NCI-H1436 (cell line): ENCODE results near the gene KIFC1.
"Not testable (repeated sequence)": the region's sequence is repeated elsewhere in the genome, so short reads cannot be mapped to it uniquely, and the experiment has no call there.

ENCODE experiments used
- DNase-seq: peaks from one replicate; lab custom pipeline; 2025; lab: John Stamatoyannopoulos, UW

The KIFC1 gene

GRCh38 chr6:33375143-33375671 is 16.4 kb upstream of the KIFC1 start:
- DNase-seq: no peak

- no peak for DNase-seq
These were observed 14.5 kb upstream of the KIFC1 start for GRCh38 chr6:33377171-33377570.

DNA sequence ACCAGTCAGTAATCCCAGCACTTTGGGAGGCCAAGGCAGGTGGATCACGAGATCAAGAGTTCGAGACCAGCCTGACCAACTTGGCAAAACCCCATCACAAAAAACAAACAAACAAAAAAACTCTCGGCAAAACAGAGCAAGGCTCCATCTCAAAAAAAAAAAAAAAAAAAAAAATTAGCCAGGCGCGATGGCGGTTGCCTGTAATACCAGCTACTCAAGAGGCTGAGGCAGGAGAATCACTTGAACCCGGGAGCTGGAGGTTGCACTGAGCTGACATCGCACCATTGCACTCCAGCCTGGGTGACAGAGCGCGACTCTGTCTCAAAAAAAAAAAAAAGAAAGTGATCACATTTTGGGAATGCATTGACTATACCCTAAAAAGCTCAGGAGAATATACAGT is 12.4 kb upstream of the KIFC1 start:
- DNase-seq: not testable (repeated sequence)

GRCh38 chr6:33380272-33380981 is 11.2 kb upstream of the KIFC1 start:
- DNase-seq: no peak

DNA sequence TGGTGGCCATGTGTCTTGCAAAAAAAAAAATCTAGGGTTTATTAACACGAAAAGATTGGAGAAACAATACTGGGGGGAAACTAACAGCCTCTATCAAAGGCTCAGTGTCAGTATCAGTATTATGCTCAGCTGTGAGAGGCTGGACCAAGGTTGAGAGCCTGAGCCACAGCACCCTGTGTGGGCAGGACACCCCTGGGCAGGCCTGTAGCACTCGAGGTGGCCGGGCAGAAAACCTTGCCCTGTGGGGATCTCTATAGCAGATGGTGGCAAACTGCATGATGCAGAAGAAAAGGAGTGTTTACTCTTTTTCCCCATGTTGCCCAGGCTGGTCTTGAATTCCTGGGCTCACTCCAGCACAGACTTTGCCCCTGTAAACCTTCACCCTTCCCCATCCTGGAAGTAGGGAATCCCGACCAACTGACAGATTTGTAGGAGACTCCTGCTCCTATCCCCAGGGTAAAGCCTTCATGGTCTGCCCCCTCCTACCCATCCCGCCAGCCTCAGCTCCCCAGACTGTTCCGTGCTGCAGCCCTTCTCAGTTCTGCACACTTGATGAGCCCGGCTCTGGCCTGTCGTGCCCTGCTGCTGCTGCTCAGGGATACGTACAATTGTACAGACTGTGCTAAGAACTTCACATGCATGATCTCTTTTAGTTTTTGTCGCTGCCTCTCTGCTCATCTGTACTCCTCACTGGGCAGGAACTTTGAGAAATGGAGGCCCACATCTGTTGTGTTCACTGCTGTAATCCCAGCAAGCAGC is 8.0 kb upstream of the KIFC1 start:
- no peak for DNase-seq

DNA sequence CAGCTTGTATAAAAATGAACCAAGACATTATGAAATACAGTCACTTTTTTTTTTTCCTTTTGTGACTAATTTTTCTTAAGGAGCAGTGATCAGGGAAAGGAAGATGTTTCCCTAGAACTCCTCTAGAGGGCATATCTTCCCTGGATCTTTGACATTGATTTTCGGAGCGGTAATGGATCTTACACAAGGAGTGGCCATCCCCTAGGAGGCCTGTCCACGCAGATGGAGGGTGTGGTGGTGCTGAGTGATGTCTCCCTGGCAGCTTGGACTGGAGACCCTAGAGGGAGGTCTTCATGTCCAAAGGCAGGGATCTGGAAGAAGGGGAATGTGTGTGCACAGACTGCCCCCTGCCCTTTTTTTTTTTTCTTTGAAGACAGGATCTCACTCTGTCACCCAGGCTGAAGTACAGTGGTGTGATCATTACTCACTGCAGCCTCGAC is 7.0 kb upstream of the KIFC1 start:
- no peak for DNase-seq

DNA sequence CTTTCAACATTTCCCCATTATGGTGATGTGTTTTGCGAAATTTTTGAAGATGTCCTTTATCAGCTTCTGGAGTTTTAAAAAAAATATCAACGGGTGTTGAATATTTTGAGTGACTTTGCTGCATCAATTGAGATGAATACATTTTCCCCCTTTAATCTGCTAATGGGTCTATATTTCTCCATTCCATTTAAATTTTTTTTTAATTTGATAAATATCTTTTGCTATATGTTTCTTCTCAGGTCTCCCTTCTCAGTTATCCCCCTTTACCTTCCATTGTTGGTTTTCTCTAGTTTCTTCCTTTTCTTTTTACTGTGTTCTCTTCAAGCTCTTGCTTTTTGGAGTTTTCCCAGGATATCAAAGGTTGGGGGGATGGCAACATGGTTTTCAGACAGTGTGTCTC is 1.4 kb upstream of the KIFC1 start:
- DNase-seq: no peak

- no peak for DNase-seq
These were observed 801 bp upstream of the KIFC1 start for GRCh38 chr6:33390767-33391277.

DNA sequence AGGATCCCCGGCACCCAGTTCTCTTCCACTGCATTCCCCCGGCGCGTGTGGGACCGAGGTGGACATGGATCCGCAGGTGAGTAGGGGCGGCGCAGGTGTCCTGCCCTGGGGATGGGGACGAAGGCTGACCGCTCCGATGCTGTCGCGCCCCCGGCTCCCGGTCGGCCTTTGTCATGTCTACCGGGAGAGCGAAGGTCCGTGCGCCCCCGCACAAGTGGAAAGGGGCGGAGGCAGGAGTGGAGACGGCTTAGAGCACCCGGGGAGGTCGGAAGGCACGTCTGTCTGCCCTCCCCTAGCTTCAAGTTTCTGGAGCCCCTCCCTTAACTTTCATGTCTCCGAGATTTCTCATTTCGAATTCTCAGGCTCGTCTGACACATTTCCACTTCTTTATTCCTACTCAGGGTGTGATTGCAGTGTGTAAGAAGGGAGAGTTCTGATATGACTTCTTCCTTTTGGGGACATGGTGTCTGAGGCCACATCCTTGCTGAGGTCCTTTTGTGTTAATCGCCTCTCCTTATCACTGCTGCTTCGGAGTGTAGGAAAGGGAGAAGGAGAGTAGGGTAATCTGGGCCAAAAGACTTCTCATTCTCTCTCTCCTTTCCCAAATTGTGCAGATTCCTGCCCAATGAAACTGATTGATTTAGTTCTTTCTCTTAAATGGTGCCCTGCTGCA is 435 bp downstream of the KIFC1 start:
- DNase-seq: no peak

GRCh38 chr6:33392595-33392948 is 949 bp downstream of the KIFC1 start:
- DNase-seq: no peak

DNA sequence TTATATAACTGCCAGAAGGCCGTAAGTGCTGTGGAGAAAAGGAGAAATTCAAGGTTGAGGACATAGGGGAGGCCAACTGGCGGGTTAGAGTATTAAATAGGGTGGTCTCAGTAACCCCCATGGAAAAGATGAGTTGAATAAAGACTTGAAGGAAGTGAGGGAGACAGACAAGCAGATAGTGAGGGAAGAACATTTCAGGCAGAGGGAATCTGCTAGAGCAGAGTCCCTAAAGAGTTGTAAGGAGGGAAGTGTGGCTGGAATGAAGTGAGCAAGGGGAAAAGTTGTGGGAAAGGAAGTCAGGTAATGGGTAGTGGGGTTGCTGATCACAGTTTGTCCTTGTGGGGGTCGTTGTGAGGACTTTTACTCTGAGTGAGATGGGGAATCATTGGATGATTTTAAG is 1.4 kb downstream of the KIFC1 start:
- DNase-seq: no peak

DNA sequence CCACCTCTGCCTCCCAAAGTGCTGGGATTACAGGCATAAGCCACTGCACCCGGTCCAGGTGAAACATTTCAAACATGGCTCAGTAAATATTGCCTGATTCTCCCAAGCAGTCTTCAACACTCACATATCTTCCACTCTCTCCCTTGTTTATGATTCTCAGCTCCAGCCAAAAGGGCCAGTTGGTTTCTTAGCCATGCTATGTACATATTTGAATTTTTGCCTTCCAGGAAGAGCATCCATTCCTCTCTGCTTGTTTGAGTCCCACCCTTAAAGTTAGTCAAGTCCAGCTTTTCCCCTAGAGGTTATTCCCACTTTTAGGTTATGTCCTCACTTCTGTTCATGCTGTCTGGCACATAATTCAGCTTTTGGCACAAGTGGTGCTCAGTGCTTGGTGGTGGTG is 5.9 kb downstream of the KIFC1 start:
- DNase-seq: no peak

DNA sequence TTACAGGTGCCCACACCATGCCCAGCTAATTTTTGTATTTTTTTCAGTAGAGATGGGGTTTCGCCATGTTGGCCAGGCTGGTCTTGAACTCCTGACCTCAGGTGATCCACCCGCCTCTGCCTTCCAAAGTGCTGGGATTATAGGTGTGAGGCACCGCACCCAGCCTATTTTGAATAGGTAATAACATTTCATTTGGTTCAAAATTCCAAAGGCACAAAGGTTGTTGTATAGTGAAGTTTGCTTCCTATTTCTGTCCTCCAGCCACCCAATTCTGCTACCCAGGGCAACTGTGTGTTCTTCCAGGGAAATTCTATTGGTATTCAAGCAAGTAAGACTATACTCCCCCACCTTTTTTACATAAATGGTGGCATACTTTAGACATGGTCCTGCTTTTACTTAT is 7.0 kb downstream of the KIFC1 start:
- not testable (repeated sequence) for DNase-seq

DNA sequence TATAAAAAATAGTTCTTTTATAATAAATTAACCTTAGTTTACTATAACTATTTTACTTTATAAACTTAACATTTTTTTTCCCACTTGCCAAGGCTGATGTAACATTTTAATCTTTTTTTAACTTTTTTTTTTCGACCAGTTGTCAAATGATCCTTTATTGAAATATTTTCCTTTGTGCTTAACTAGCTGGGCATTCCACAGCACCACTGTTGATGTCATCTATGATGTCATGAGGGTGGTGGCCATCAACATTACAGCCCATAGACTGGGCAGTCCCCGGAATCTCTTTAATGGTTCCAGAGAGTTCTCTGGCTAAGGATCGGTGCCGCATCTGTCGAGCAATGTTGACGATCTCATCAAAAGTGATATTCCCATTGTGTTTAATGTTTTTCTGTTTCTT is 8.3 kb downstream of the KIFC1 start:
- not testable (repeated sequence) for DNase-seq

GRCh38 chr6:33404884-33405283 is 13.3 kb downstream of the KIFC1 start:
- no peak for DNase-seq

GRCh38 chr6:33405386-33405940 is 13.8 kb downstream of the KIFC1 start:
- DNase-seq: no peak

- DNase-seq: no peak
These were observed 14.5 kb downstream of the KIFC1 start for GRCh38 chr6:33406126-33406525.

GRCh38 chr6:33407132-33407718 is 15.6 kb downstream of the KIFC1 start:
- DNase-seq: no peak

DNA sequence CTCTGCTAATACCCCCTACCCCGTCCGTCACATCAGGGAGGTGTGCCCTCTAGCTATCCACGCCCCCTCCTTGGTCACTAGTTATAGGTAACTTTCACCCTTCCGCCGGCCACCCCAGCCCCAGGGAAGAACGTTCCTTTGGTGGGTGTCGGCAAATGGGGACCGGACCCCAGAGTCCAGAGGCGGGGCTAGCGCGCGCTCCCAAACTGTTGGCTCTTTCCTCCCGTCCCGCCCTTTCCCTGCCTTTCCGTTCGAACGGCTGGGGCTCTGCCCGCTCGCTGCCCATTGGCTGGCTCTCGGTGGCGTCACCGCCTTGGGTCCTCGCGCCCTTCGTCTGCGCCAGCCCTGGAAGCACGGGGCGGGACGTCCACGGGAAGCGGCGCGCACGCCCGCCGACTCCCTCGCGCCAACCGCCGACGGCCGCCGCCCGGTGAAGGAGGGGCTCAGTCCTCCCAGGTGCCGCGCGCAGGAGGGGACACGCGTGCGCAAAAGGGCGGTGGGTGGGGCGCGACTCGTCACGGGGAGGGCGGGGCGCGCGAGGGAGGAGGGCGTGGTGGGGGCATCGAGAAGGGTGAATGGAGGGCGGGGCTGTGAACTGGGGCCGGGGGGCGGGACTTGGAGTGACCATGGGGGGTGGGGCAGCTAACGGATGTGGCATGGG is 18.6 kb downstream of the KIFC1 start:
- peak; percentile 97 for DNase-seq

- DNase-seq: peak; percentile 78
These were observed 19.3 kb downstream of the KIFC1 start, which contains the start of gene PHF1 for GRCh38 chr6:33410711-33411631. PHF1 (plus strand) TSS chr6:33411014; CDS start chr6:33412264, 1,250 bp downstream.
